RWPE2 (cell line): ENCODE results near the gene KRTAP5-1.
A peak's percentile ranks its signal among the peaks of the same experiment; 100 is the strongest.

Experiments used
- ATAC-seq: fragments of 200-7000 bp; cut with Tn5 transposase; 3 replicates; pipeline ENCODE4 v1.9.1; 2021; ENCODE audit warnings: low read depth
- DNase-seq: peaks from one replicate; pipeline ENCODE4 v3.0.0-alpha.2; 2020; ENCODE audit warnings: low spot score
- H3K27ac ChIP-seq: fragments of 450-650 bp; 2 replicates; pipeline ENCODE4 v1.5.1; 2017; ENCODE audit warnings: mild to moderate bottlenecking; ENCODE audit not compliant: poor library complexity, severe bottlenecking
- H3K27me3 ChIP-seq: fragments of 250-450 bp; sonication (Bioruptor Pico); 2 replicates; pipeline ENCODE4 v1.5.1; 2021; ENCODE audit warnings: mild to moderate bottlenecking, moderate library complexity; ENCODE audit not compliant: insufficient read depth, poor library complexity, severe bottlenecking
- H3K36me3 ChIP-seq: fragments of 250-450 bp; sonication (Bioruptor Pico); 2 replicates; pipeline ENCODE4 v1.5.1; 2020; ENCODE audit warnings: low read depth, mild to moderate bottlenecking, moderate library complexity
- H3K4me1 ChIP-seq: fragments of 250-450 bp; sonication (Bioruptor Pico); 2 replicates; pipeline ENCODE4 v1.5.1; 2021; ENCODE audit warnings: mild to moderate bottlenecking, moderate library complexity; ENCODE audit not compliant: insufficient read depth, poor library complexity, severe bottlenecking
- H3K4me3 ChIP-seq: fragments of 250-450 bp; sonication (Bioruptor Pico); 2 replicates; pipeline ENCODE4 v1.5.1; 2021; ENCODE audit warnings: mild to moderate bottlenecking, moderate library complexity; ENCODE audit not compliant: severe bottlenecking
- H3K9me3 ChIP-seq: fragments of 250-450 bp; sonication (Bioruptor Pico); 2 replicates; pipeline ENCODE4 v1.5.1; 2021; ENCODE audit warnings: mild to moderate bottlenecking, moderate library complexity; ENCODE audit not compliant: severe bottlenecking
- CTCF ChIP-seq: fragments of 450-650 bp; IDR thresholded peaks from one replicate; pipeline ENCODE4 v1.5.1; 2017; ENCODE audit warnings: mild to moderate bottlenecking, moderate library complexity; ENCODE audit not compliant: poor library complexity, severe bottlenecking

KRTAP5-1 gene

GRCh38 chr11:1556278-1556902 lies 28.7 kb downstream of the KRTAP5-1 start:
- no peak overlapping the region for H3K4me3 ChIP-seq

GRCh38 chr11:1555713-1556153 lies 29.4 kb downstream of the KRTAP5-1 start:
- DNase-seq = no peak
- Histone ChIP-seq H3K4me1 (peaks cover 27% of the 10 kb centered on the region), H3K27ac (no peak overlapping the region), H3K4me3 (no peak overlapping the region), H3K9me3 (no peaks in the 10 kb centered on the region), H3K27me3 (peaks cover 4% of the 10 kb centered on the region), H3K36me3 (no peaks in the 10 kb centered on the region)
- no peak for TF ChIP-seq CTCF
- ATAC-seq = no peak

More at GRCh38 chr11:1556278-1556902, 28.7 kb downstream of the KRTAP5-1 start:
- H3K27ac ChIP-seq = no peak overlapping the region
- TF ChIP-seq CTCF = no peak
- H3K27me3 ChIP-seq = peaks cover 4% of the 10 kb centered on the region
- no peaks in the 10 kb centered on the region for H3K36me3 ChIP-seq
- no peaks in the 10 kb centered on the region for H3K9me3 ChIP-seq
- peaks cover 27% of the 10 kb centered on the region for H3K4me1 ChIP-seq
- no peak for DNase-seq
- no peak for ATAC-seq

GRCh38 chr11:1554981-1555712 lies 29.9 kb downstream of the KRTAP5-1 start:
- no peaks in the 10 kb centered on the region for H3K36me3 ChIP-seq
- peaks cover 27% of the 10 kb centered on the region for H3K4me1 ChIP-seq
- ATAC-seq (no peak), DNase-seq (no peak)
- H3K4me3 ChIP-seq = no peak overlapping the region
- no peak overlapping the region for H3K27ac ChIP-seq
- peaks cover 4% of the 10 kb centered on the region for H3K27me3 ChIP-seq
- H3K9me3 ChIP-seq = no peaks in the 10 kb centered on the region
- TF ChIP-seq CTCF = no peak

- H3K36me3 ChIP-seq = no peaks in the 10 kb centered on the region
- ATAC-seq = peak; percentile 81
- no peak overlapping the region for H3K4me3 ChIP-seq
- peaks cover 18% of the 10 kb centered on the region for H3K4me1 ChIP-seq
- DNase-seq = no peak
- peaks cover 4% of the 10 kb centered on the region for H3K27me3 ChIP-seq
- H3K27ac ChIP-seq = no peak overlapping the region
- TF ChIP-seq CTCF = peak; percentile 51
- no peaks in the 10 kb centered on the region for H3K9me3 ChIP-seq
Observed at GRCh38 chr11:1553808-1554594, 31.1 kb downstream of the KRTAP5-1 start.
